Left lung (tissue), 10 donors: ENCODE data around the gene ANXA2. TPM values are rescaled to one million over a fixed set of nuclear protein-coding genes. Genes with fewer than 3 reads are reported as not detected.
A peak's percentile ranks its signal among the peaks of the same experiment; 100 is the strongest.
"Not testable (repeated sequence)": the region's sequence is repeated elsewhere in the genome, so short reads cannot be mapped to it uniquely, and the experiment has no call there.

Experiments
- ATAC-seq: fragments of 200-7000 bp; cut with Tn5 transposase; one replicate; pipeline ENCODE4 v1.9.1; 2020; ENCODE audit warnings: moderate library complexity
- DNase-seq, 4 donors: peaks; one replicate each; pipeline ENCODE4 v3.0.0-alpha.2; 2013 to 2020
- H3K27ac ChIP-seq, 2 donors: fragments of 200-600 bp; sonication (generic) in 1 of 2; one replicate each; pipeline versions ENCODE4 v1.5.0 to v1.8.0; 2020 to 2021
- H3K27me3 ChIP-seq, 2 donors: fragments of 200-600 bp; sonication (generic) in 1 of 2; one replicate each; pipeline versions ENCODE4 v1.5.0 to v1.8.0; 2020 to 2021
- H3K36me3 ChIP-seq, 2 donors: fragments of 200-600 bp; sonication (generic) in 1 of 2; one replicate each; pipeline versions ENCODE4 v1.5.0 to v1.8.0; 2020 to 2021
- H3K4me1 ChIP-seq, 2 donors: fragments of 200-600 bp; one replicate each; pipeline ENCODE4 v1.8.0; 2021
- H3K4me3 ChIP-seq, 2 donors: fragments of 200-600 bp; sonication (generic) in 1 of 2; one replicate each; pipeline versions ENCODE4 v1.5.0 to v1.8.0; 2020 to 2021; ENCODE audit warnings: mild to moderate bottlenecking in 1 of 2
- H3K9me3 ChIP-seq, 2 donors: fragments of 200-600 bp; sonication (generic) in 1 of 2; one replicate each; pipeline versions ENCODE4 v1.5.0 to v1.8.0; 2020 to 2021
- CTCF ChIP-seq, 2 donors: fragments of 200-600 bp; sonication (generic) in 1 of 2; IDR thresholded peaks; one replicate each; pipeline versions ENCODE4 v1.5.0 to v1.8.0; 2021; ENCODE audit warnings: antibody characterized with exemption in 2 of 2
- intact Hi-C, 2 donors: fragments of 100-400 bp; cut with DNase I; formaldehyde crosslinking; loops; one replicate each; pipeline versions ENCODE4 v1.11.2 to v1.14.2; 2022
- polyA plus RNA-seq, 6 donors: library from polyadenylated mRNA; unstranded; fragments of 120-200 nt; gene quantifications; one replicate each; pipeline ENCODE4 v1.2.1, GENCODE V29; 2013; ENCODE audit not compliant: insufficient read length in 6 of 6
- total RNA-seq, 2 donors: library from RNA; stranded (reverse); fragmentation: NEBNext Ultra II Directional; extraction: Animal tissue kit (Norgen Biotek cat#: 25700); gene quantifications; one replicate each; pipeline ENCODE4 v1.2.1, GENCODE V29; 2021
- donor health status: DM: no; HTN: yes; CAD: no.
- donor health status: DM: no; HTN: no; CAD: no.

ANXA2 gene
- total and polyA plus RNA-seq, 8 donors, result 521 to 1,593 (median 699) TPM

DNA sequence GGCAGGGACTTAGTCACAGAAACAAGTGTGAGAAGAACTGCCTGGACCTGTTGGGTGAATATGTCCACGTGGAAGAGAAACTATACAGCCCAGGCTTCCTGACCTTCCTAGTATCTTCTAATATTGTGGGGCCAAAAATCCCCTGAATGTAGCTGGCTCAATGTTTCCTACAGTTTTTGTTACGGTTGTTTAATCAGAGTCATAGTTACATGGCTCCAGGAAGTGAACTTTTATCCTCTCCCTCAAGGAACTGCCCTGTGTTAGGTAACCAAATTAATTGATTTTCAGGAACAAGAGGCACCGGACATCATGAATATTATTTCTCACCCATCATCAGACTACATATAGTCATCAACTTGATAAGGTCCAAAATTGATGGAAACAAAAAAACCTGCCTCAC is 59.0 kb downstream of the ANXA2 start:
- ATAC-seq (no peak), DNase-seq (no peak)
- Histone ChIP-seq H3K27ac (no peak overlapping the region), H3K27me3 (no peaks in the 10 kb centered on the region), H3K36me3 (no peaks in the 10 kb centered on the region), H3K4me3 (no peak overlapping the region), H3K4me1 (no peaks in the 10 kb centered on the region), H3K9me3 (no peaks in the 10 kb centered on the region)
- intact Hi-C loops, result no loop called here
- no peak for TF ChIP-seq CTCF (IDR thresholded peaks at IDR 0.05)

DNA sequence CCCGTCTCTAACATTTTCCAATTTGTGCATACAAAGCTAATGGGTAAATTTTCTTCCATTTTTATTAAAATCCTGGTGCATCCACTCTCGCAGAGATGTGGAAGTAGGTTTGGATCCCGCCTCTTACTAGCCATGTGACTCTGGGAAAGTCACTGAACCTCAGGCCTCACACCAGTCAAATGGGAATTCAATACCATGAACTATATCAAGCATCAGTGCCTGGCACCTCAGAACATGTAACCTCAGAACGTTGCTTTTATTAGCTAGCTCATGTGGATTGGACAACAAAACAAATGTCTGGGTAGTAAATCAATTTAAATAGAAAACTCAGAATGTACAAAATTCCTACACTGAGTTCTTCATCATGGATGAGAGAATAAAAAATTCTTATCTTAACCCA is 60.7 kb downstream of the ANXA2 start:
- H3K4me1 ChIP-seq, result no peaks in the 10 kb centered on the region
- no peaks in the 10 kb centered on the region for H3K36me3 ChIP-seq
- H3K9me3 ChIP-seq, result no peaks in the 10 kb centered on the region
- H3K4me3 ChIP-seq, result no peak overlapping the region
- no peak for ATAC-seq
- TF ChIP-seq CTCF (IDR thresholded peaks at IDR 0.05), result no peak
- DNase-seq, result no peak
- intact Hi-C loops, result no loop called here
- H3K27me3 ChIP-seq, result no peaks in the 10 kb centered on the region
- H3K27ac ChIP-seq, result no peak overlapping the region

- intact Hi-C loops, H3K27ac ChIP-seq, H3K9me3 ChIP-seq, H3K4me3 ChIP-seq, H3K27me3 ChIP-seq, ATAC-seq, H3K36me3 ChIP-seq, H3K4me1 ChIP-seq: not testable (repeated sequence)
- peak in 1 of 4 donors; percentile 31 for DNase-seq
Observed at GRCh38 chr15:60335296-60335695, 62.5 kb downstream of the ANXA2 start.

- peak; percentile 62 for ATAC-seq
- Histone ChIP-seq H3K36me3 (no peaks in the 10 kb centered on the region), H3K27ac (no peak overlapping the region)
Observed at GRCh38 chr15:60328852-60329443, 68.8 kb downstream of the ANXA2 start.

DNA sequence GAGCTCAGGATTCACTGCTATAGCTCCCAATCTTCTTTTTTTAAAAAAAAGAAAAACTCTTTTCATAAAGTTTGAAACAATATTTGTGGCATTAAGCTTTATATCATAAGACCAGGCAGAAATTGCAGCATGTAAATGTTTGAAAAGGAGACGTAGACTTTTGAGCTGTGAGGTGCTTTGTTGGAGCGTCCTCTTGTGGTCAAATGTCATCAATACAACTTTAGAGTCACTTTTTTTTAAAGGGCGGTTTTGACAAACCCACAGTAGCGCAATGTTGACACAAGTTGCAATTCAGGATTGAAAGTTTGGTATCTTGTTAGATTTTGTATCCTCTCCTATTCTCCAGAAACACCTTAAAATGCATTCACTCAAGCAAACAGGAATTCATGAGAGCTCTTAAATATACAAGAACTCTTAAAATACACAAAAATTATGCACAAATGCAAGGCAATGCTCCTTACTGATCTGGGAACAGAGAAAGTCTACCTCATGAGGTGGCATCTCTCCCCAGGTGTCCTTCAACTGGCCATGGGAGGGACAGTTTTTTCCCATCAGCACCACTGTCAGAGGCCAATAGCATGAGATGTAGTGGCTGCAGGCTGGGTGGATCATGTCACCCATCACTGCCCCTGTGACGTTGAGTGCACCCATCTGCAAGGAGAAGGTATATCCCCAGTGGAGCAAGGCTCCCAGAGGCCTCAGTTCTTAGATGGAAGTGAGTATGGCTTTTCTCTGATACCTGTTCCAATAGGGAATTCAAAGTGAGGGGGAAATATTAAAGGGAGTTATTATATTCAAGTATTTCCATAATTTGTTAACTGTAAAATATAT is 70.7 kb downstream of the ANXA2 start:
- Histone ChIP-seq H3K4me1 (no peaks in the 10 kb centered on the region), H3K9me3 (no peaks in the 10 kb centered on the region), H3K36me3 (no peaks in the 10 kb centered on the region), H3K27ac (no peak overlapping the region), H3K4me3 (no peak overlapping the region), H3K27me3 (peaks cover 33 to 58% of the 10 kb centered on the region in 2 donors)
- peak in 2 of 4 donors; percentile 53 to 75 for DNase-seq
- intact Hi-C loops, result loop anchor here in 1 of 2 donors (10.0 kb wide), 2 partner anchors 602 to 632 kb away; no protein-coding TSS in a partner anchor
- ATAC-seq, result peak; percentile 89
- TF ChIP-seq CTCF (IDR thresholded peaks at IDR 0.05), result peak; percentile 37 to 74

More at GRCh38 chr15:60328852-60329443, 68.8 kb downstream of the ANXA2 start:
- Histone ChIP-seq H3K9me3 (no peaks in the 10 kb centered on the region), H3K4me3 (no peak overlapping the region), H3K27me3 (peaks cover 33 to 50% of the 10 kb centered on the region in 2 donors), H3K4me1 (no peaks in the 10 kb centered on the region)
- peak; percentile 58 to 71 for TF ChIP-seq CTCF (IDR thresholded peaks at IDR 0.05)
- intact Hi-C loops, result loop anchor here in 1 of 2 donors (10.0 kb wide), 2 partner anchors 604 to 634 kb away; no protein-coding TSS in a partner anchor
- DNase-seq, result peak in 1 of 4 donors; percentile 21
